Gastrocnemius medialis (tissue), 4 donors: ENCODE results near the gene OR4D10. TPM values are rescaled to one million over a fixed set of nuclear protein-coding genes. Genes with fewer than 3 reads are reported as not detected.

Experiments used
- ATAC-seq, 2 donors: fragments of 150-250 bp; one replicate each; pipeline ENCODE4 v1.9.1; 2016
- DNase-seq, 2 donors: peaks; one replicate each; pipeline ENCODE4 v3.0.0-alpha.2; 2019
- H3K27ac ChIP-seq, 4 donors: fragments of 200-600 bp; sonication (generic); 1 replicate in 1 of 4; 2 replicates in 3 of 4; pipeline ENCODE4 v1.5.1; 2016 to 2018; ENCODE audit warnings: mild to moderate bottlenecking in 2 of 4, moderate library complexity in 1 of 4
- H3K27me3 ChIP-seq, 3 donors: fragments of 200-600 bp; sonication (generic) in 2 of 3; 1 replicate in 1 of 3; 2 replicates in 2 of 3; pipeline versions ENCODE4 v1.5.1 to v1.6.0; 2016 to 2019; ENCODE audit warnings: mild to moderate bottlenecking in 1 of 3, moderate library complexity in 1 of 3
- H3K36me3 ChIP-seq, 2 donors: fragments of 200-600 bp; sonication (generic) in 1 of 2; one replicate each; pipeline ENCODE4 v1.5.1; 2017 to 2018
- H3K4me1 ChIP-seq, 2 donors: fragments of 200-600 bp; sonication (generic) in 1 of 2; one replicate each; pipeline ENCODE4 v1.5.1; 2016 to 2017; ENCODE audit warnings: mild to moderate bottlenecking in 2 of 2
- H3K4me3 ChIP-seq, 4 donors: fragments of 200-600 bp; sonication (generic) in 3 of 4; 1 replicate in 1 of 4; 2 replicates in 3 of 4; pipeline ENCODE4 v1.5.1; 2016 to 2019; ENCODE audit warnings: mild to moderate bottlenecking in 2 of 4
- H3K9me3 ChIP-seq, 3 donors: fragments of 200-600 bp; sonication (generic) in 2 of 3; 1 replicate in 1 of 3; 2 replicates in 2 of 3; pipeline ENCODE4 v1.5.1; 2016 to 2019
- CTCF ChIP-seq, 5 experiments: fragments of 450-650 bp in 3 of 5; fragments of 200-600 bp in 2 of 5; sonication (generic) in 2 of 5; IDR thresholded peaks in 4 of 5; conservative IDR thresholded peaks in 1 of 5; 1 replicate in 4 of 5; 2 replicates in 1 of 5; pipeline ENCODE4 v1.5.1; 2016 to 2019; ENCODE audit warnings: antibody characterized with exemption in 5 of 5, mild to moderate bottlenecking in 3 of 5, moderate library complexity in 3 of 5
- POLR2A ChIP-seq, 2 donors: fragments of 450-650 bp; IDR thresholded peaks; one replicate each; pipeline ENCODE4 v1.6.1; 2017; ENCODE audit warnings: antibody characterized with exemption in 2 of 2, mild to moderate bottlenecking in 2 of 2, moderate library complexity in 2 of 2
- in situ Hi-C, 4 donors: fragments of 200-750 bp; cut with MboI; loops; one replicate each; pipeline versions ENCODE4 v1.15.0 to v1.8.0; 2017; ENCODE audit warnings: low sequenced_read_pairs in 4 of 4
- intact Hi-C: fragments of 100-400 bp; cut with DNase I; formaldehyde crosslinking; loops from one replicate; pipeline ENCODE4 v1.15.1; 2023; ENCODE audit warnings: low total_unique reads
- total RNA-seq, 4 donors: library from RNA; depleted of rRNA; stranded (reverse); fragments of >200 nt; gene quantifications; one replicate each; pipeline versions ENCODE4 v1.1.0 to v1.2.3, GENCODE V29; 2016

OR4D10 gene
- not detected for total RNA-seq

GRCh38 chr11:59473015-59473414 lies at the start of gene OR4D10:
TSS of gene OR4D10 (plus strand) at chr11:59473315. CDS start at chr11:59477430, 4,115 bp downstream.
- intact Hi-C loops, result no loop called here
- no peaks in the 10 kb centered on the region for H3K9me3 ChIP-seq
- H3K36me3 ChIP-seq, result no peaks in the 10 kb centered on the region
- H3K27me3 ChIP-seq, result no peaks in the 10 kb centered on the region
- ATAC-seq (no peak), DNase-seq (no peak)
- no peak within 1 kb of the TSS for H3K4me3 ChIP-seq
- no peak within 1 kb of the TSS for H3K27ac ChIP-seq
- TF ChIP-seq POLR2A (IDR thresholded peaks at IDR 0.05) (no peak), CTCF (IDR thresholded peaks at IDR 0.05 in 4 of 5, conservative IDR thresholded peaks at IDR 0.05 in 1 of 5) (no peak)
- no peaks in the 10 kb centered on the region for H3K4me1 ChIP-seq
- in situ Hi-C loops, result no loop called here

- Histone ChIP-seq H3K27ac (no peak overlapping the region), H3K4me1 (no peaks in the 10 kb centered on the region), H3K36me3 (no peaks in the 10 kb centered on the region), H3K4me3 (no peak overlapping the region), H3K27me3 (no peaks in the 10 kb centered on the region), H3K9me3 (no peaks in the 10 kb centered on the region)
- ATAC-seq (no peak), DNase-seq (no peak)
- no peak for TF ChIP-seq POLR2A (IDR thresholded peaks at IDR 0.05)
- in situ Hi-C loops (loop anchor here in 1 of 4 donors (25.0 kb wide), 1 partner anchor 112 kb away; no protein-coding TSS in a partner anchor), intact Hi-C loops (loop anchor here (5.0 kb wide), 1 partner anchor 142 kb away; no protein-coding TSS in a partner anchor)
Observed at GRCh38 chr11:59423835-59424234, 49.3 kb upstream of the OR4D10 start.

GRCh38 chr11:59425131-59425530 lies 48.0 kb upstream of the OR4D10 start:
- no peaks in the 10 kb centered on the region for H3K4me1 ChIP-seq
- intact Hi-C loops (no loop called here), in situ Hi-C loops (no loop called here)
- ATAC-seq (no peak), DNase-seq (no peak)
- H3K9me3 ChIP-seq, result no peaks in the 10 kb centered on the region
- H3K4me3 ChIP-seq, result no peak overlapping the region
- H3K27me3 ChIP-seq, result no peaks in the 10 kb centered on the region
- no peaks in the 10 kb centered on the region for H3K36me3 ChIP-seq
- TF ChIP-seq POLR2A (IDR thresholded peaks at IDR 0.05) (no peak), CTCF (IDR thresholded peaks at IDR 0.05 in 4 of 5, conservative IDR thresholded peaks at IDR 0.05 in 1 of 5) (no peak)
- no peak overlapping the region for H3K27ac ChIP-seq

GRCh38 chr11:59426361-59427067 lies 46.6 kb upstream of the OR4D10 start, which contains the start of gene OR5A2:
TSS of gene OR5A2 (minus strand) at chr11:59426413. CDS start at chr11:59422953, 3,460 bp downstream.
- Histone ChIP-seq H3K36me3 (no peaks in the 10 kb centered on the region), H3K4me3 (no peak within 1 kb of the TSS), H3K9me3 (no peaks in the 10 kb centered on the region), H3K27ac (no peak within 1 kb of the TSS), H3K27me3 (no peaks in the 10 kb centered on the region), H3K4me1 (no peaks in the 10 kb centered on the region)
- TF ChIP-seq POLR2A (IDR thresholded peaks at IDR 0.05) (no peak), CTCF (IDR thresholded peaks at IDR 0.05 in 4 of 5, conservative IDR thresholded peaks at IDR 0.05 in 1 of 5) (no peak)
- no peak for DNase-seq
- in situ Hi-C loops (no loop called here), intact Hi-C loops (no loop called here)
- no peak for ATAC-seq

DNA sequence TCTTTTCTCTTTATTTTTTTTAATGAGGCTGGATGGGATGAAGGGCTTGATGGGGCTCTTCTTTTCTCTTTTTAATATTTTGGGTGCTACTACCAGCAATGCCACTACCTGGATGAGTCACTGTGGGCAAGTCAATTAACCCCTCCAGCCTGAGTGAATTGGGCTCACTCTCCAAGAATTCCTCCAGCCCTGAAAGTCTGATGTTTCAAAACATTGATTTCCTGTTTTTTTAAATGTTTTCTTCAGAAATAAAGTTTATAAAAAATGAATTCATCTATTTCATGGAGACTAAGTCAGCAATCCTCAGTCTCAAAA lies 46.1 kb upstream of the OR4D10 start:
- ATAC-seq (no peak), DNase-seq (no peak)
- no peaks in the 10 kb centered on the region for H3K27me3 ChIP-seq
- intact Hi-C loops (no loop called here), in situ Hi-C loops (no loop called here)
- no peaks in the 10 kb centered on the region for H3K36me3 ChIP-seq
- no peaks in the 10 kb centered on the region for H3K9me3 ChIP-seq
- no peak overlapping the region for H3K27ac ChIP-seq
- no peaks in the 10 kb centered on the region for H3K4me1 ChIP-seq
- no peak overlapping the region for H3K4me3 ChIP-seq
- TF ChIP-seq POLR2A (IDR thresholded peaks at IDR 0.05) (no peak), CTCF (IDR thresholded peaks at IDR 0.05 in 4 of 5, conservative IDR thresholded peaks at IDR 0.05 in 1 of 5) (no peak)
